Omental fat pad (tissue), 4 donors: ENCODE data around the gene DACT2. TPM values are rescaled to one million over a fixed set of nuclear protein-coding genes. Genes with fewer than 3 reads are reported as not detected.

Source experiments
- ATAC-seq: fragments of 150-250 bp; one replicate; pipeline ENCODE4 v1.9.1; 2016; ENCODE audit warnings: mild to moderate bottlenecking, moderate library complexity; ENCODE audit not compliant: low FRiP score
- DNase-seq: peaks from one replicate; pipeline ENCODE4 v3.0.0-alpha.2; 2019; ENCODE audit warnings: low spot score
- total RNA-seq, 4 donors: library from RNA; depleted of rRNA; stranded (reverse); fragments of >200 nt; gene quantifications; one replicate each; pipeline ENCODE4 v1.1.0, GENCODE V29; 2016
- TF ChIP-seq, protein P1 (sequence below), 3 donors: fragments of 450-650 bp; IDR thresholded peaks; one replicate each; pipeline ENCODE4 v1.5.1; 2016 to 2017; ENCODE audit warnings: antibody characterized with exemption in 3 of 3, mild to moderate bottlenecking in 3 of 3, moderate library complexity in 2 of 3

Gene DACT2, protein sequence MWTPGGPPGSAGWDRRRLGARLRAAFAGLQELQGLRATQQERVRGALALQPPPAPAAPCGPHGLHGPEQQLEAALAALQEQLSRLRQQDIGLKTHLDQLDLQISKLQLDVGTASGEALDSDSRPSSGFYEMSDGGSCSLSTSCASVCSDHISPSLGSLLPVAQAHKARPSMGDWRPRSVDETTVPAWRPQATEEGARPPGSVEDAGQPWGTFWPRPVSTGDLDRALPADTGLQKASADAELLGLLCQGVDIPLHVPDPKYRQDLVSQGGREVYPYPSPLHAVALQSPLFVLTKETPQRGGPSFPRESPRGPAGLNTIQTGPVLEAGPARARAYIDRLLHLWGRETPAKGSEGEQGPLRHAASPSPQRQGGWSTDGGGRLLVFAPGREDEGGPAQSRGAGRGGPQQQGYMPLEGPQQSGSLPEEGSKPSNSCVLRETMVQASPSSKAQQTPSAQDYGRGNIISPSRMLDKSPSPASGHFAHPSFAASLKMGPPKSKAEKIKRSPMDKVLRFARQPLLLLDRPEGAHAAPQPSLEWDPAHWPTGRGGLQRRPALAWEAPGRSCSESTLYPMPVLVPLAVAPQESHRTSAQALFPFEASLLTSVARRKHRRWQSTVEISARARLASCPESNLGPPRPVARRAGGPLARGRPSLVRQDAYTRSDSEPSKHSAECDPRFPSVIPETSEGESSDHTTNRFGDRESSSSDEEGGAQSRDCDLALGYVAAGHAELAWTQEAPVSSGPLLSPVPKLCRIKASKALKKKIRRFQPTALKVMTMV
- total RNA-seq = 1 to 10 TPM in 3 of 4 donors, under 1 TPM in 1; 0.63 to 3.9 (median 2.3) TPM

DNA sequence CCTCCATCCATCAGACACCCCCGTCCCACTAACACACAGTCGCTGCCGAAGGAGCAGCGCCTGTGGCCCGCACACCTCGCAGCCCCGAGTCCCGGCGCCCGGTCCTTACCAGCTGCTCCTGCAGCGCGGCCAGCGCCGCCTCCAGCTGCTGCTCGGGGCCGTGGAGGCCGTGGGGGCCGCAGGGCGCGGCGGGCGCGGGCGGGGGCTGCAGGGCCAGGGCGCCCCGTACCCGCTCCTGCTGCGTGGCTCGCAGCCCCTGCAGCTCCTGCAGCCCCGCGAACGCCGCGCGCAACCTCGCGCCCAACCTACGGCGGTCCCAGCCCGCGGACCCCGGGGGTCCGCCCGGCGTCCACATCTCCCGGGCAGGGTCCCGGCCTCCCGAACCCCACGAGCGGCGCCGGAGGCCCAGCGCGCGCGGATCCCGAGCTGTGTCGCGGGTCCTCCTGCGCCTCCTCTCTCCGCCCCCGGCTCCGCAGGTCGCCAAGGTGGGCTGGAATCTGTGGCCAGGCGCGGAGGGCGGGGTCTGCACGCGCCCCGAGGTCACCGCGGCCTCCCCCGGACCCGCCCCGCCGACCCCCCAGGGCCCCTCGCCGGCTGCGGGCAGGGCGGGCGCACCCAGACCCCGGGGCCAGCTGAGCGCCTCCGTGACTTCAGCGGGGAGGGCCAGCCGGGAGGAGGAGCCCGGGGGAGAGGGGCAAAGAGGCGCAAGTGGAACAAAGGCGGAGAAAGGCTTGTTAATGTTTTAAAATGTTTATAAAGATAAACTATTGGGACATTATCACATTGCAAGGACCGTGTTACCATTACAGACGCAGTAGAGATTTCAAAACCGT lies at the start of gene DACT2:
Gene DACT2 (minus strand): TSS at position 499 of the 833 bp plus-strand sequence. CDS start 144 bp downstream, at position 355.
- ATAC-seq (no peak), DNase-seq (no peak)
- TF ChIP-seq, protein P1, sequence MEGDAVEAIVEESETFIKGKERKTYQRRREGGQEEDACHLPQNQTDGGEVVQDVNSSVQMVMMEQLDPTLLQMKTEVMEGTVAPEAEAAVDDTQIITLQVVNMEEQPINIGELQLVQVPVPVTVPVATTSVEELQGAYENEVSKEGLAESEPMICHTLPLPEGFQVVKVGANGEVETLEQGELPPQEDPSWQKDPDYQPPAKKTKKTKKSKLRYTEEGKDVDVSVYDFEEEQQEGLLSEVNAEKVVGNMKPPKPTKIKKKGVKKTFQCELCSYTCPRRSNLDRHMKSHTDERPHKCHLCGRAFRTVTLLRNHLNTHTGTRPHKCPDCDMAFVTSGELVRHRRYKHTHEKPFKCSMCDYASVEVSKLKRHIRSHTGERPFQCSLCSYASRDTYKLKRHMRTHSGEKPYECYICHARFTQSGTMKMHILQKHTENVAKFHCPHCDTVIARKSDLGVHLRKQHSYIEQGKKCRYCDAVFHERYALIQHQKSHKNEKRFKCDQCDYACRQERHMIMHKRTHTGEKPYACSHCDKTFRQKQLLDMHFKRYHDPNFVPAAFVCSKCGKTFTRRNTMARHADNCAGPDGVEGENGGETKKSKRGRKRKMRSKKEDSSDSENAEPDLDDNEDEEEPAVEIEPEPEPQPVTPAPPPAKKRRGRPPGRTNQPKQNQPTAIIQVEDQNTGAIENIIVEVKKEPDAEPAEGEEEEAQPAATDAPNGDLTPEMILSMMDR (IDR thresholded peaks at IDR 0.05) = no peak

DNA sequence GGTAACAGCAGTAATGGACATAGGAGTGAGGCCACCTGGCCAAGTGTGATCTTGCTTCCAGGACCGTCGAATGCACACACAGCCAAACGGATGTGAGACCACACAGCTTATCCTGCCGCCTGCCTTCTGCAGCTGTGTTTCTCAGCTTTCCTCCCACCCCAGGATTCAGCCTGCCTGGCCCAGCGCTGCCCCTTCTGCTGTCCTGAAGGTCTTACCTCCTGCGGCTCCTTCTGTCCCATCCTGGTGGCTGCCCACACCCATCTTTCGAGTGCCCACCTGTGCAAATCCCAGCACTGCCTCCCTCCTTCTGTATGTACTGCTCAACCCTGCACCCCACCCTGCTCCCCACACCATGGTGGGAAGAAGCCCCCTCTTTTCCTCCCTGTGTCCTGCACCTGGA lies 49.4 kb upstream of the DACT2 start:
- TF ChIP-seq, protein P1 (IDR thresholded peaks at IDR 0.05) = no peak
- DNase-seq (no peak), ATAC-seq (no peak)

DNA sequence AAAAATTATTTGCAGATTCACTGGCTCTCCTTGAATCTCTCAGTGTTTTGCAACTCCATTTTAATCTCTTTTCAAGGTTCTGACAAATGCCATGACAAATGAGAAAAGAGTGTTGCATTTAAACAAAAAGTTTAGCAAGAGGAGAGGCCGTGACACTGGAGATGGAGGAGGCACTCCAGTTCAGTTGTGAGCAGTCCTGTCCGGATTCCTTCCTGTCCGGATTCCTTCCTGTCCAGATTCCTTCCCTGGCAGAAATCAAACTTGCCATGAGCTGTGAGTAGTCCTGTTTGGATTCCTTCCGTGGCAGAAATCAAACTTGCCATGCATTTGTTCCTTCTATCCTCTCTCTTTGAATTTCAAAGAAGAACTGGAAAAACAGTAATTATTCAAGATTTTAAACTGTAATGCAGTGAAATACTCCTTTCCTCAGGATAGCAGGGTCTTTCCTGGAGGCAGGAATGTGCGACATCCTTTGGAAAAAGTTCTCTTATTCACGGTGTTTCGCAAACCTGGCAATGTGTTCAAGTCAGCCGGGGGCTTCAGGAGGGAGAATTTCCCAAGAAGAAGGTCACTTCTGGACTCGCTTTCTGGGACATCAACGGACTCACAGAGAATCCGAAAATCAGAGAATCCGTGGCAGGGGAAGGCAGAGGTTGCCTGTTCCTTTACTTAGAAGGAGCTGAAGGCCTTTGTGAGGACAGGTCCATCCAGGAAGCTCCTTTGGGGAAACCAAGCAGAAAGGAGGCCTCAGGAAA lies 48.7 kb upstream of the DACT2 start:
- no peak for DNase-seq
- ATAC-seq = peak; percentile 40
- TF ChIP-seq, protein P1 (IDR thresholded peaks at IDR 0.05) = no peak

DNA sequence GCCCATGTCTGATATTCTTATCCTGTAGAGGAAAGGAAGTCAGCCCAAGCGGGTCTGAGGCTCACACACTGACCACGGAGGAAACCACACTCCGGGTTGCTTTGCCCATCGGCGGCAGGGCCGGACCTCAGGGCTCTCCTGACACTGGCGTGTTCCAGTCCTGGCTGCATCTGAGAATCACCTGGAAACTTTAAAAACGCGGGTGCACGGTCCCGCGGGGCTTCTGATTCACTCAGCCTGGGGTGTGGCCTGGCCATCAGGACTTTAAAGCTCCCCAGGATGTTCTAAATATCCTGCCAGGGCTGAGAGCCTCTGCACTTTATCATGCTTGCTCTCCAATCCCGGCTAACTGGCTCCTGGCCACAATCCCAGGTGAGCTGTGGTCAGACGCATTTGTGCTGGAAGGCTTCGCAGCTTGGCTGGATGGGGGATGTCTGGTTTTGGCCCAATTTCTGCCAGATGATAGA lies 47.7 kb upstream of the DACT2 start:
- TF ChIP-seq, protein P1 (IDR thresholded peaks at IDR 0.05) = no peak
- ATAC-seq (peak; percentile 31), DNase-seq (no peak)

DNA sequence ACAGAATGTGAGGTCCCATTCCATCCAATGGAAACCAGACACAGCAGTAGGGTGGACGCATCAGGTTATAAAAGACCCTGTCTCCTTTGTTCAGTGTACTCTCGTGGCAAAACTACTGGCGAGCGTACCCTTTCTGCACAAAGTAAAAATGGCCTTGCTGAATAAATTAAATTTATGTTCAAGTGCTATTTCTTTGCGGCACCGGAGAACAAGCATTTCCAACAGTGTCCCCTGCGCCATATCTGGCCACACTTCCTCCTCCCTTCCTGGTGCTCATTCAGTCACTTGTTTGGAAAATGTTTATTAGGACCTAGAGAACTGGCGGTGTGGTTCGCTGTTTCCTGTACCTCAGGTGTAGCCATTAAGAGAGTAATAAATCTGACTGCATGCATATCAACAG lies 46.9 kb upstream of the DACT2 start:
- ATAC-seq (no peak), DNase-seq (no peak)
- TF ChIP-seq, protein P1 (IDR thresholded peaks at IDR 0.05) = no peak
